ENCODE measurements around the gene FLT1. TPM values are rescaled to one million over a fixed set of nuclear protein-coding genes. Genes with fewer than 3 reads are reported as not detected.

The FLT1 gene
- total RNA-seq, 1 experiment from 2014 or later = not detected

- peak in 1 of 2 experiments; percentile 49 for DNase-seq
- TF ChIP-seq EZH2 (IDR thresholded peaks at IDR 0.05; ENCODE audit: low read depth) (no peak), CTCF (conservative IDR thresholded peaks at IDR 0.05) (no peak)
- intact Hi-C loops (cut with micrococcal nuclease; ENCODE audit: unreplicated experiment) = no loop called here
- H3K9me3 ChIP-seq (ENCODE audit: insufficient read depth, low read depth) = no peaks in the 10 kb centered on the region
- H3K4me3 ChIP-seq = no peak overlapping the region
- no peaks in the 10 kb centered on the region for H3K9me2 ChIP-seq (ENCODE audit: insufficient read depth)
- no peak overlapping the region for H2AFZ ChIP-seq
- H3K4me1 ChIP-seq (replicated peaks; ENCODE audit: insufficient read depth) = no peaks in the 10 kb centered on the region
- no peak overlapping the region for H3K27ac ChIP-seq
- no peaks in the 10 kb centered on the region for H3K36me3 ChIP-seq (ENCODE audit: low read depth)
- ChIA-PET POLR2A (ENCODE audit: unreplicated experiment) (no interaction called here), CTCF (no interaction called here)
- H3K79me2 ChIP-seq (ENCODE audit: low read depth) = no peaks in the 10 kb centered on the region
- BruUV-seq (replicated peaks) = no TSS peak
- H3F3A ChIP-seq (ENCODE audit: insufficient read depth, low read depth) = no peaks in the 10 kb centered on the region
- H4K20me1 ChIP-seq (ENCODE audit: insufficient read depth) = no peaks in the 10 kb centered on the region
- peaks cover 81% of the 10 kb centered on the region for H3K27me3 ChIP-seq (ENCODE audit: insufficient read depth, low read depth)
- no peak overlapping the region for H3K4me2 ChIP-seq
Observed at GRCh38 chr13:28357247-28357825, 137.6 kb downstream of the FLT1 start.

- Histone ChIP-seq H3K27ac (no peak overlapping the region), H3K36me3 (ENCODE audit: low read depth) (no peaks in the 10 kb centered on the region), H3K79me2 (ENCODE audit: low read depth) (no peaks in the 10 kb centered on the region), H3K4me3 (no peak overlapping the region), H3K9me2 (ENCODE audit: insufficient read depth) (no peaks in the 10 kb centered on the region), H3F3A (ENCODE audit: insufficient read depth, low read depth) (no peaks in the 10 kb centered on the region), H2AFZ (no peak overlapping the region), H3K27me3 (ENCODE audit: insufficient read depth, low read depth) (peaks cover 81% of the 10 kb centered on the region), H3K4me2 (no peak overlapping the region), H3K9me3 (ENCODE audit: insufficient read depth, low read depth) (no peaks in the 10 kb centered on the region), H4K20me1 (ENCODE audit: insufficient read depth) (no peaks in the 10 kb centered on the region), H3K4me1 (replicated peaks; ENCODE audit: insufficient read depth) (no peaks in the 10 kb centered on the region)
- POLR2A ChIA-PET (ENCODE audit: unreplicated experiment) = no interaction called here
- TF ChIP-seq CTCF (conservative IDR thresholded peaks at IDR 0.05) (no peak), EZH2 (IDR thresholded peaks at IDR 0.05; ENCODE audit: low read depth) (no peak)
- intact Hi-C loops (cut with micrococcal nuclease; ENCODE audit: unreplicated experiment) = no loop called here
- CTCF ChIA-PET = no interaction called here
- no TSS peak for BruUV-seq (replicated peaks)
- DNase-seq = no peak
Observed at GRCh38 chr13:28356561-28357021, 138.3 kb downstream of the FLT1 start.

GRCh38 chr13:28355822-28356371 lies 139.0 kb downstream of the FLT1 start:
- Histone ChIP-seq H4K20me1 (ENCODE audit: insufficient read depth) (no peaks in the 10 kb centered on the region), H3F3A (ENCODE audit: insufficient read depth, low read depth) (no peaks in the 10 kb centered on the region), H3K4me3 (no peak overlapping the region), H3K4me1 (replicated peaks; ENCODE audit: insufficient read depth) (no peaks in the 10 kb centered on the region), H3K36me3 (ENCODE audit: low read depth) (no peaks in the 10 kb centered on the region), H3K79me2 (ENCODE audit: low read depth) (no peaks in the 10 kb centered on the region), H3K27me3 (ENCODE audit: insufficient read depth, low read depth) (peaks cover 81% of the 10 kb centered on the region), H3K9me3 (ENCODE audit: insufficient read depth, low read depth) (no peaks in the 10 kb centered on the region), H2AFZ (no peak overlapping the region), H3K9me2 (ENCODE audit: insufficient read depth) (no peaks in the 10 kb centered on the region), H3K4me2 (no peak overlapping the region), H3K27ac (no peak overlapping the region)
- ChIA-PET CTCF (no interaction called here), POLR2A (ENCODE audit: unreplicated experiment) (no interaction called here)
- BruUV-seq (replicated peaks) = no TSS peak
- DNase-seq = no peak
- intact Hi-C loops (cut with micrococcal nuclease; ENCODE audit: unreplicated experiment) = no loop called here
- TF ChIP-seq EZH2 (IDR thresholded peaks at IDR 0.05; ENCODE audit: low read depth) = no peak
